Choroid plexus epithelial cell (primary cell): Measurements from ENCODE around the gene SPTBN2.

Experiments used
- DNase-seq: peaks from one replicate; pipeline ENCODE4 v3.0.0-alpha.2; 2010; ENCODE audit warnings: low read depth
- H3K4me3 ChIP-seq: 2 replicates; pipeline ENCODE4 v1.5.1; 2011; ENCODE audit warnings: low read depth, mild to moderate bottlenecking, control low read depth, low read length, moderate library complexity
- TF ChIP-seq, protein P1 (sequence below): conservative IDR thresholded peaks from 2 replicates; pipeline ENCODE4 v1.5.1; 2011; ENCODE audit warnings: low read depth, mild to moderate bottlenecking, control low read depth, inconsistent platforms, low read length, moderate library complexity

SPTBN2 gene

DNA sequence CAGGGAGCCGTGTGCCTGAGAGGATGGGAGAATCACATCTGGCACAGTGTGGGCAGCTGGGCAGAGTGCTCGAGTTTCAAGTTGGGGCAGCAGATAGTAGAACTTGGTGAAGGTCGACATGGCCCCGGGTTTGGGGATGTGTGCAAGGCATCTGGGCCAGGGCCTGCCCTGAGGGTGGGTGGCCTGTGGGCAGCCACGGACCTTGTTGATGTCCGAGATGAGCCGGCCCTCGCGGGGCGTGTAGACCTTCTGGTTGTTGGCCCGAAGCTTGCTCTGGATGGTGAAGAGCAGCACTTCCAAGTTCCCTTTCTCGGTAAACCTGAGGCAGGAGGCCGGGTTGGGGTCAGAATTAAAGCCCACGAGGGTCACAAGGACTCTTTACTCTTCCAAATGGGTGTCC, 20.3 kb downstream of the SPTBN2 start:
- TF ChIP-seq, protein P1, sequence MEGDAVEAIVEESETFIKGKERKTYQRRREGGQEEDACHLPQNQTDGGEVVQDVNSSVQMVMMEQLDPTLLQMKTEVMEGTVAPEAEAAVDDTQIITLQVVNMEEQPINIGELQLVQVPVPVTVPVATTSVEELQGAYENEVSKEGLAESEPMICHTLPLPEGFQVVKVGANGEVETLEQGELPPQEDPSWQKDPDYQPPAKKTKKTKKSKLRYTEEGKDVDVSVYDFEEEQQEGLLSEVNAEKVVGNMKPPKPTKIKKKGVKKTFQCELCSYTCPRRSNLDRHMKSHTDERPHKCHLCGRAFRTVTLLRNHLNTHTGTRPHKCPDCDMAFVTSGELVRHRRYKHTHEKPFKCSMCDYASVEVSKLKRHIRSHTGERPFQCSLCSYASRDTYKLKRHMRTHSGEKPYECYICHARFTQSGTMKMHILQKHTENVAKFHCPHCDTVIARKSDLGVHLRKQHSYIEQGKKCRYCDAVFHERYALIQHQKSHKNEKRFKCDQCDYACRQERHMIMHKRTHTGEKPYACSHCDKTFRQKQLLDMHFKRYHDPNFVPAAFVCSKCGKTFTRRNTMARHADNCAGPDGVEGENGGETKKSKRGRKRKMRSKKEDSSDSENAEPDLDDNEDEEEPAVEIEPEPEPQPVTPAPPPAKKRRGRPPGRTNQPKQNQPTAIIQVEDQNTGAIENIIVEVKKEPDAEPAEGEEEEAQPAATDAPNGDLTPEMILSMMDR = no peak
- H3K4me3 ChIP-seq = no peak overlapping the region
- no peak for DNase-seq

DNA sequence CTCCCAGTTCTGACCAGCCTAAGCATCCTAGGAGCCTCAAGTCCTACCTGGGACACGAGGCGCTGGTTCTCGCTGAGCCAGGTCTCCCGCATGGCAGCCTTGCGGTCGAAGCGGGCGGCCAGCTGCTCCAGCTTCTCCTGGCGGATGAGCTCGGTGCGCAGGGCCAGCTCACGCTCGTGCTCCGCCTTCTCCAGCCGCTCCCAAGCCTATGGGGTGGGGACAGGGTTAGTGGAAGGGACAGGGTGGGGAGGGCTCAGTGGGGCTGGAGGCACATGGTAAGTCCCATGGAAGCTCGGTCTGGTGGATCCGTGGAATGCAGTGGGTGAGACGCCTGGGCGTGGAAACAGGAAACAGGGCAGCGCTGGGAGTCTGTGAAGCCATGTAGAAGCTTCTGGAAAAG, 20.9 kb downstream of the SPTBN2 start:
- no peak overlapping the region for H3K4me3 ChIP-seq
- TF ChIP-seq, protein P1 = no peak
- DNase-seq = no peak

DNA sequence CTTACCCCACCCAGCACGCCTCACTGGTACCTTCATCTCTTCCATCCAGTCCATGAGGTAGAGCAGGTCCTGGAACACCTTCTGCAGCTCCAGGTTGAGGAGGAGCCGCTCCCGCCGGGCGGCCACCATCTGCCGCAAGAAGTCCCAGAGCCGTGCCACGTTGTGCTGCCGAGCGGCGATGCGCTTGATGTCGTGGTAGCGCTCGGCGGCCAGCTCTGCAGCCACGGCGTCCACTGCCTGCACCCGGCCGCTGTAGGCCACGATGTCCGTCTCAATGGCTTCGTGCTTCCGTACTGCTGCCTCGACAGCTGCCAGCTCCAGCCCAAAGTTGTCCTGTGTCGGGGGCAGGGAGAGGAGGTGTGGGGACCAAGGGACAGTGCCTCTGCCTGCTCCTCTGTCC, 21.5 kb downstream of the SPTBN2 start:
- H3K4me3 ChIP-seq = no peak overlapping the region
- DNase-seq = no peak
- TF ChIP-seq, protein P1 = no peak

DNA sequence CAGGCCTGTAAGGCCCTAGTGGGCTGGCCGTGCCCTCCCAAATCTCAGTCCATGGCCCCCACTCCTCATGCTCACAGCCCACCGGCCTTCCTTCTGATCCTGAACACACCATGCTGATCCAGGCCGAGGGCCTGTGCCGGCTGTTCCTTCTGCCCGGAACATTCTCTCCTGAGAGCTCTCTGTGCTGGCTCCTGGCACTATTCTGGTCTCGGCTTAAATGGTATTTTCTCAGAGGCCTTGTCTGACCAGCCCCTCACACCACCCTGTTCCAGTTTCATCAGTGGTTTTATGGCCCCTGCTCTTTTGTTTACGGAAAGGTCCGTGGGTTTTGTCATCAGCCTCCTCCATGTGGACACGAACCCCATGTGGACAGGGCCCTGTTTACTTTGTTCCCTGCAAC, 22.0 kb downstream of the SPTBN2 start:
- TF ChIP-seq, protein P1 = no peak
- H3K4me3 ChIP-seq = no peak overlapping the region
- DNase-seq = no peak

DNA sequence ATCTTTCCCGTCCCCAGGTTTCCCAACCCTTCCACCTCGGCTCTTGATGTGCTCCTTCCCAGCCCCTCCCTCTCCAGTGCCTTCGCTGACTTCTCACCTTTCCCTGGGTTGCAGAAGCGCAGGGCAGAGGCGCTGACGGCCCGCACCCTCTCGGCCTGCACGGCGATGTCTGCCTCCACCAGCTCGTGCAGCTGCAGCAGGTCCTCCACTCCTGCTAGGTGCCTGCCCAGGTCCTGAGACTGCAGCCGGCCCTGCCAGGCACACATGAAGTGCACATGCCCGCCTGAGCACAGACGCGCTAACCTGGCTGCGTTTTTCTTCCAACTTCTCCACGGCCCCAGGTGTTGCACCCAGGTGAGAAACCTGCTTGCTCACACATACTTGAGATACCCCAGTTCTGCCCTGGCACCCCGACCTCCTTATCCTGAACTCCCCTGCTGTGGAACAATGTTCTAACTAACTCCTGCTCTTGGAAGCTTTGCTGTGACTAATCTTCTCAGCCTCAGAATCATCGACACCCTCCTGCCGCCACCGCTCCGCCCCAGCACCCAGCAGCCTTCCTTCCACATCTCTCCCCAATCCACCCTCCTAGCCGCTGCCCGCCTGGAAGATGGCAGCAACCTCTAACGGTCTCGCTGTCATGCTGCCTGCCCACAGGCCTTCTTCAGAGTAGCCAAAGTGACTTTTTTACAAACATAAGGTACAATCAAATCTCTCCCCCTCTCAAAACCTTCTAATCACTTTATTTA, 23.3 kb downstream of the SPTBN2 start:
- no peak for DNase-seq
- H3K4me3 ChIP-seq = no peak overlapping the region
- TF ChIP-seq, protein P1 = no peak

DNA sequence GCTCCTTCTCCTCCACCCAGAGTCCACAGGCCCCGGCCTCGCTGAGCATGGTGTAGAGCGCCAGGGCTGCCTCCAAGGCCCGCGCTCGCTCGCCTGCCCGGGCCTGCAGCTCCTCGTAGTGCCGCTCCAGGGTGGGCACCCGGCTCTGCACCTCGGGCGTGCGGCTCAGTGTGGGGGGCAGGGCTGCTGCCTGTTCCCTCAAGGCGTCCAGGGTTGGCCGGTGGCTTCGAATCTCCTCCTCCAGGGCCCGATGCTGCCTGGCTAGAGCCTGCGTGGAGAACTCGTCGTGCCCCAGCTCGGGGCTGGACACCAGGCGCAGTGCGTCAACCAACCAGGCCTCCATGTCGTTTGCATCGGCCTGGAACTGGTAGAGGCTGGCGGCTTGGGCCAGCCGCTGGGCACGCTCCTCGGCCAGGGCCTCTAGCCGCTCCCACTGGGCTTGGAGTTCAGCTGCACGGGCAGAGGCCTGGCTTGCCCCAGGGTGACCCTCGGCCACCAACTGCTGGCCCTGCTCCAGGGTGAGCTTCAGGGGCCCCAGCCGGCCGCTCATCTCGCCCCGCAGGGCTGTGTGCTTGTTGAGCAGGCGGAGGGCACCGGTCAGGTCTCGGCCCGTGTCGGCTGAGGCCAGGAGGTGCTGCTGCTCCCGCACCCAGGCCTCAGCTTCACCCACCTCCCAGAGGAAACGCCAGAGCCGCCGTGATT, 24.2 kb downstream of the SPTBN2 start:
- TF ChIP-seq, protein P1 = no peak
- no peak overlapping the region for H3K4me3 ChIP-seq
- no peak for DNase-seq
